NCI-H526 (cell line): ENCODE results near the gene NOX1.
"Not testable (repeated sequence)": the region's sequence is repeated elsewhere in the genome, so short reads cannot be mapped to it uniquely, and the experiment has no call there.

Experiments
- DNase-seq, 2 experiments: peaks; one replicate each; lab custom pipeline; 2025; lab: John Stamatoyannopoulos, UW

The NOX1 gene

DNA sequence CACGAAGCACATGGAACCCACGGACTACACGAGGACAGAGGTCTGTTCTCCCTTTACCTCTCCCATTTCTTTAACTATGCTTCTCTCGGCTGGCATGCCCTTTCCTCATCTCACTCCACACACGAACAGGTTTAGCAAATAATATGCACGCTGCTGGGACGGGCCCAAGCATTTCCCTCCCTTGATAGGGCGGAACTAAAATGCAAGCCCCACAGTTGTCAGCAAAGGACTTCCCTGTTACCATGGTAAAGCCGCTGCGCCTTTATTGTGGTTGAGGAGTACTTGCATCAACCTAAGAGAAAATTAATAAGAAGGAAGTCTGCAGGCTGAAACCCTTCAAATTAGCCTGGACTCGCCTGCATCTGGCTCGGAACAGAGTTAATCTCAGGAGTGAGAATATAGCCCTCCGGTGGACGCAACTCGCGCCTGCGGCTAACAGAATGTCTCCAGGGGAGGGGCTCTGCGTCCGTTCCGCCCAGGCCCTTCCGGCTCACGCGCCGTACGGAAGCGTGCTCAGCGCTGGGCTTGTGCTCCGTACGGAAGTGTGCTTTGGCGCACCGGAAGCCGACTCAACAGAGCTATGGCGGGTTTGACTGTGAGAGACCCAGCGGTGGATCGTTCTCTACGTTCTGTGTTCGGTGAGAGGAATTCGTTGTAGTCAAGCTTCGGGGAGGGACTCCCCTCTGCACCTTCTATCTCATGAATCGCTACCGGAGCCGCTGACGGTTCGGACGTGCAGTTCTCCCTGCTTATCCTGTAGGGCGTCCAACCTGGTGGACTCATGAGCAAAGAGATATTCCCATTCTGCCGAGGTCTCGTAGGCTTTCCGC, 54.1 kb downstream of the NOX1 start, which contains the start of gene CSTF2:
CSTF2 (plus strand) TSS at position 555 of the 830 bp plus-strand sequence; CDS start at position 581, 26 bp downstream.
- DNase-seq, result peak; percentile 76 to 90

DNA sequence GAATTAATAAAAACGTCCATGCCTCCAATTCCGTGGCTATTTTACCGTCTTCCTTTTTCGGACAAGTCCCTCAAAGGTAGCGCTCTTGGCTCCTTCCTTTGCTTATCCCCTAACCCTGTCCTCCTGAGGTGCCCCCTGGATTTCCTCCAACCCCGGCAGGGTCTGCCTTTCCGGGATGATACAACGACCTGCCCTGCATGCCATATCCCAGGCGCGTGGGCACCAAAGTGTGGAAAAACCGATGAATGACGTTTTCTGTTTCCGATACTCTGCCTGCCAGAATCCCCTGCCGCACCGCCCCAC, 54.7 kb downstream of the NOX1 start:
- DNase-seq, result no peak

DNA sequence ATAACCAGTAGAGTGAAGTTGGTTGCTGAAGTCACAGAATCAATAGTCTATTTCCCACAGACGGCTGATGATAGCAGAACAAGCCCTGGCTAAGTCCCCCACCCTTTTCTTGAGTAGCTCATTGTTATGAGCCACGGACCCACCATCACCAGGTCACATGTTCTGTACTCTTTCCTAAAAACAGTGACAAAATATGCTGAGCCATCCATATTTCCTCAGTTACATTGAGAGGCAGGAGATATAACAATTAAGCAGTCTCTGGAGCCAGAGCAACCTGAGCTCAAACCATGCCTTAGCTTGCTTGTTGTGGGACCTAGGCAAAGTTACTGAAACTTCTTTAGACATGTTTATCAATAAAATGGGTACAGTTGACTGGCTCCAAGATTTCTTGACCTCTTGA, 56.8 kb downstream of the NOX1 start:
- no peak for DNase-seq

DNA sequence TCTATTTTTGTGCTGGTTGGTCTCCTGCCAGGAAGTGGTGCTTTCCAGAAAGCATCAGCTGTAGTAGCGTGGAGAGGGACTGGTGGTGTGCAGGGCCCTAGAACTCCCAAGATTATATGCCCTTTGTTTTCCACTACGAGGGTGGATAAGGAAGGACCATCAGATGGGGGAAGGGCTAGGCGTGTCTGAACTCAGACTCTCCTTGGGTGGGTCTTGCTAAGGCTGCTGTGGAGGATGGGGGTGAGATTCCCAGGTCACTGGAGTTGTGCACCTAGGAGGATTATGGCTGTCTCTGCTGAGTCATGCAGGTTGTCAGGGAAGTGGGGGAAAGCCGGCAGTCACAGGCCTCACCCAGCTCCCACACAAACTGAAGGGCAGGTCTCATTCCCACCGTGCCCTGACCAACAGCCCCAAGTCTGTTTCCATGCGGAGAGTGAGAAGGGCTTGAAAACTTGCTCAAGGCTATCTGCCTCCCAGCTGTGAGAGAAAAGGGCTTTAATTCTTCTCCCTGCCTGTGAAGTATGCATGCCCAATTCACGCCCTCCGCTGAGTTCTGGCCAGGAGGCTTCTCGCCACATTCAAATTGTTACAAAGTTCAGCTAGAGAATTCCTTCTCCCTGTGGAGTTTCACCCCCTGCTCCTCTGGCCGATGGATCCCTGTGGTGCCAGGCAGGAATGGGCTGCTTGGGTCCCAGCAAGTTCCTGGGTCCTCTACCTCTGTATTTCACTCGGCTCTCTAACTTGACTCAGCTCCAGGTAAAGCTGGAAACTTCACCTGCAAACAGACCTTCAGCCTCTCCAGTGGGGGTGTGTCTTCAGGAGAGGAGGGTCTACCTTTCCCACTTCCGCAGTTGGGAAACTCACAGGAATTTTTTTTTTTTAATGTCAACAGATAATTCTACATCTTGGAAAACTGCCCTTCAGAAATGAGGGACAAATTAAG, 61.7 kb downstream of the NOX1 start:
- no peak for DNase-seq

DNA sequence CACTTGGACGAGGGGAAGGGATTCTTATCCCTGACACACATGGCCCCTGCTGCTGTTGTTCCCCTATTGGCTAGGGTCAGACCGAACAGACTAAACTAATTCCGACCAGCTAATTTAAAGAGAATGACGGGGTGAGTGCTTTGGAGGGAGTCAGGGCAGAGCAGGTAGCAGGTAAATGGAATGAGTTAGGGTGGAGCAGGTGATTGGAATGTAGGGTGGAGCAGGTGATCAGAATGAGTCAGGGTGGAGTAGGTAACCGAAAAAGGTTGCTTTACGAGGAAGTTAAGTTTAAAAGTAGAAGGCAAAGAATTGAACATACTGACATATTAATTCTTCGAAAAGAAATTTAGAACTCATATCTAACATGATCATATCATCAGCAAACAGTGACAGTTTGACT, 65.9 kb downstream of the NOX1 start:
- DNase-seq, result not testable (repeated sequence)

DNA sequence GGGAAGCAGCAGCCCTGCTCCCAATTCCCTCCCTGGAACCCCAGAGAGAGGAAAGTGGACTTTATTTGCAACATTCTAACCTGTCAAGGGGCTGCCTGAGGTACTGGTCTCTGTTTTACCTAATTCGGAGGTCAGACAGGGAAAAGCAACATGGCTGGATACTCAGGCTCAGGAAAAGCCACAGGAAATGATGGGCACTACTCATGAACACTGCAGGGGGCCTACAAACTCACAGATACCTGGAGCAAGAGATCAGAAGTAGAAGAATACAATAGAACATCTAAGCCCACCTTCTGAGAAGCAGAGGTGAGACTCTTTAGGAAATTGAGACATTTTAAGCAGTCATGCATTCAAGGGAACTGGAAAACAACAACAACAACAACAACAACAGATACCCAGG, 69.4 kb downstream of the NOX1 start:
- DNase-seq, result no peak

DNA sequence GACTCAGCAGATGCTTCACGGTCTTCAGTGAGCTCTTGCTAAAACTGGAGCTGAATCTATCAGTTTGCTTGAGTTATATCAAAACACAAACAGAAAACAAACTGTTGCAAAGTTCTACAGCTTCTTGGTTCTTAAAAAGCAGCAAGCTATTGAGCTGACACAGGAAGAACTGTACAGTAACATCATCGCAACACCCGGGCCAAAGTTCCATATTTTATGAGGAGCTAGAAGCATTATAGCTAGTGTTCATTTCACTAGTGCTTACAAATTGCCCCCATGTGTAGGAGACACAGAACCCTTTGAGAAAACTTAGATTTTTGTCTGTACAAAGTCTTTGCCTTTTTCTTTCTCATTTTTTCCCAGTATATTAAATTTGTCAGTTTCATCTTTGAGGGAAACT, 71.3 kb downstream of the NOX1 start:
- DNase-seq, result no peak

DNA sequence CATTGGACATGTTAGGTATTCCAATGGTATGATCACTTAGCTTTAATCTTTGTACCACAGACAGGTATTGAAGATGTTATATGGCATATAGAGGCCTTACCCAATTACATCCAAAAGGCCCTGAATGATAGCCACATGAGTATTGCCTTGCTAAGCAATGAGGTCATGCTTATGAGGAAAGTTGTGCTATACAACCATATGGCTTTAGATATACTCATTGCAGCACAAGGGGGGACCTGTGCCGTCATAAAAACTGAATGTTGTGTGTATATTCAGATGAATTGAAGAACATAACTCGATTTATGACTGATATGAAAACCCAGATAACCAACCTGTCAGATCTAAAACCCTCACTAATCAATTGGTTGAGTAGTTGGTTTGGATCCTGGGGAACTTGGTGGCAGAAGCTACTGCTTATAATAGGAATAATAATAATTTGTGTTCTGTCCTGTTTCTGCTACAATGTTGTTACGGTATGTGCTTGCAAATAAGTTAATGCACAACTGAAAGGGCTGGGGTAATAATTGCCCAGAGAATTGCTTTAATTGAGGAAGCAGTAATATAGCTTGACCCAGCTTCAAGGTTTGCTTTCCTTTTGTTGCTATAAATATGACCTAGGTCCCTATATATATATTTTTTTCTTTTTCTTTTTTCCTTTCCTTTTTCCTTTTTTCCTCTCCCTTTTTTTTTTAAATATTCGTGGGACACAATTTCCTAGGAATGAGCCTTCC, 75.5 kb downstream of the NOX1 start:
- no peak for DNase-seq

DNA sequence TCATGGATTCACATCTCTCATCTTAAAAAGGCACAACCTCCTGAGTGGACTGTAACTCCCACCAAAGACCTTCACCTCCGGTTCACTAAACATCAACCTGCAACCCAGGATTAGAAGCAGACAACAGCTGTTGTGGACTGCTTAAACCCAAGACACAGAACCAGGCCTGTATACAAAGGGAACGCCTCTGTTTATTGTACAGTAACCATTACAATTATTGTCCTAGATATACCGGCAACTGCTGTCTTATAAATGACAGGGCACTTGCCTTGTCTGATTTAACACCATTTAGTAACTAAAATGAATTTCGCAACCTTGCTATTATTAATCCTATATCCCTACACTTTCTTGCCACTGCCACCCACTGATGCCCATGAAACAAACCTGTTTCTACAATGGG, 76.8 kb downstream of the NOX1 start:
- no peak for DNase-seq

DNA sequence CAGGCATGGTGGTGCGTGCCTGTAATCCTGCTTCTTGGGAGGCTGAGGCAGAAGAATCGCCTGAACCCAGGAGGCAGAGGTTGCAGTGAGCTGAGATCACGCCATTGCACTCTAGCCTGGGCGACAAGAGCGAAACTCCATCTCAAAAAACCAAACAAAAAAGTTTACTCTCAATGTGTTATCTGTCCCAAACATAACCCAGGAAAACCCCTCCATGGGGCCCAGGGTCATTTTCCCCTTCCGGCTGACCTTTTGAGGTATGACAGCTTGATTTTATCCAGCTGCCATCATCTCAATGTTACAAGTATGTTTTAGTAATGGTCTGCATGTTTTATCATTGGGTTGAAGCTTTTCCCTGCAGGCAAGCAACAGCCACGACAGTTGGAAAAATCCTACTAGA, 77.8 kb downstream of the NOX1 start:
- DNase-seq, result not testable (repeated sequence)
